OCI-LY3 (cell line): ENCODE measurements around the gene WWOX.

Experiments
- H2AFZ ChIP-seq: fragments of 200-600, 300-600 bp; shearing (Covaris generic); 2 replicates; pipeline ENCODE4 v1.6.0; 2014; ENCODE audit warnings: antibody characterized with exemption, low read depth, low read length
- H3K27ac ChIP-seq: fragments of 200-600, 300-600 bp; sonication (generic); 2 replicates; pipeline ENCODE4 v1.5.1; 2014; ENCODE audit warnings: mild to moderate bottlenecking, low read length, moderate library complexity, mixed read lengths
- H3K27me3 ChIP-seq: fragments of 200-600, 300-600 bp; sonication (generic); 2 replicates; pipeline ENCODE4 v1.6.1; 2014; ENCODE audit warnings: low read depth, low read length, mixed read lengths
- H3K36me3 ChIP-seq: fragments of 200-600, 300-600 bp; sonication (generic); replicated peaks from 2 replicates; pipeline ENCODE3; 2014; ENCODE audit warnings: low read depth, low read length, mixed read lengths
- H3K4me1 ChIP-seq: fragments of 300-600, 200-600 bp; sonication (generic); 2 replicates; pipeline ENCODE4 v1.6.1; 2014; ENCODE audit warnings: low read length, mixed read lengths
- H3K4me2 ChIP-seq: fragments of 200-600, 300-600 bp; sonication (generic); 2 replicates; pipeline ENCODE4 v1.6.1; 2014; ENCODE audit warnings: low read length, mixed read lengths
- H3K4me3 ChIP-seq: fragments of 300-600, 200-600 bp; sonication (generic); 2 replicates; pipeline ENCODE4 v1.5.1; 2014; ENCODE audit warnings: antibody characterized with exemption, mild to moderate bottlenecking, low read length, moderate library complexity
- H3K79me2 ChIP-seq: fragments of 300-600, 200-600 bp; shearing (Covaris generic); 2 replicates; pipeline ENCODE4 v1.6.1; 2014; ENCODE audit warnings: mild to moderate bottlenecking, low read length, mixed read lengths
- H3K9ac ChIP-seq: fragments of 300-600, 200-600 bp; shearing (Covaris generic); 2 replicates; pipeline ENCODE4 v1.6.0; 2014; ENCODE audit warnings: mild to moderate bottlenecking, low read length, moderate library complexity
- H3K9me3 ChIP-seq: fragments of 200-600, 300-600 bp; shearing (Covaris generic); 2 replicates; pipeline ENCODE4 v1.6.1; 2014; ENCODE audit warnings: low read length, mixed read lengths; ENCODE audit not compliant: insufficient read depth
- H4K20me1 ChIP-seq: fragments of 200-600, 300-600 bp; sonication (generic); 2 replicates; pipeline ENCODE4 v1.6.1; 2016; ENCODE audit warnings: low read length, mixed read lengths; ENCODE audit not compliant: insufficient read depth
- EZH2phosphoT487 ChIP-seq: fragments of 200-600 bp; shearing (Covaris generic); IDR thresholded peaks from 2 replicates; pipeline ENCODE4 v1.6.1; 2018; ENCODE audit warnings: antibody characterized with exemption, mixed run types, low read depth
- TF ChIP-seq, protein P1 (sequence below): fragments of 200-600, 300-600 bp; sonication (generic); IDR thresholded peaks from 2 replicates; pipeline ENCODE4 v1.5.1; 2014; ENCODE audit warnings: antibody characterized with exemption, low read length, low read depth

The WWOX gene

DNA sequence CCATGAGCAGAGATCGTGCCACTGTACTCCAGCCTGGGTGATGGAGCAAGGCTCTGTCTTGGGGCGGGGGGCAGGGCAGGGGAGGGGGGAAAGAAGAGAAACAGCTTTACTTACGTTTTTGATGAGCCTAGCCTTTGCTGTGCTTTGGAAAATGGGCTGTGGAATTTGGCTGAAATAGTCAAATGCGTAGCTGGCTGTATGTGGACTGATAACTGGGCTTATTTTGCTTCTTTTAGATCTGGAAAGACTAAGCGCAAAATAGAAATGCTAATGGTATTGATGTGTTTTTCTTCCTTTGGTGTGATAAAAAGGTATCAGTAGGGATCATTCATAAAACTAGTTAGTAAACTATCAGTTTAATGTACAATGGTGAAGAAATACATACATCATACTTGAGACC is 346.4 kb downstream of the WWOX start:
- TF ChIP-seq, protein P1, sequence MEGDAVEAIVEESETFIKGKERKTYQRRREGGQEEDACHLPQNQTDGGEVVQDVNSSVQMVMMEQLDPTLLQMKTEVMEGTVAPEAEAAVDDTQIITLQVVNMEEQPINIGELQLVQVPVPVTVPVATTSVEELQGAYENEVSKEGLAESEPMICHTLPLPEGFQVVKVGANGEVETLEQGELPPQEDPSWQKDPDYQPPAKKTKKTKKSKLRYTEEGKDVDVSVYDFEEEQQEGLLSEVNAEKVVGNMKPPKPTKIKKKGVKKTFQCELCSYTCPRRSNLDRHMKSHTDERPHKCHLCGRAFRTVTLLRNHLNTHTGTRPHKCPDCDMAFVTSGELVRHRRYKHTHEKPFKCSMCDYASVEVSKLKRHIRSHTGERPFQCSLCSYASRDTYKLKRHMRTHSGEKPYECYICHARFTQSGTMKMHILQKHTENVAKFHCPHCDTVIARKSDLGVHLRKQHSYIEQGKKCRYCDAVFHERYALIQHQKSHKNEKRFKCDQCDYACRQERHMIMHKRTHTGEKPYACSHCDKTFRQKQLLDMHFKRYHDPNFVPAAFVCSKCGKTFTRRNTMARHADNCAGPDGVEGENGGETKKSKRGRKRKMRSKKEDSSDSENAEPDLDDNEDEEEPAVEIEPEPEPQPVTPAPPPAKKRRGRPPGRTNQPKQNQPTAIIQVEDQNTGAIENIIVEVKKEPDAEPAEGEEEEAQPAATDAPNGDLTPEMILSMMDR: no peak
- no peak for TF ChIP-seq EZH2phosphoT487
- no peak overlapping the region for H3K4me3 ChIP-seq
- H3K9ac ChIP-seq: no peak overlapping the region
- no peak overlapping the region for H3K27ac ChIP-seq
- H3K27me3 ChIP-seq: 0 out of 2 replicates have a peak, but pooled peaks cover 3% of the 10 kb centered on the region
- H3K36me3 ChIP-seq: no peaks in the 10 kb centered on the region
- H3K4me1 ChIP-seq: no peaks in the 10 kb centered on the region
- H4K20me1 ChIP-seq: no peaks in the 10 kb centered on the region
- no peaks in the 10 kb centered on the region for H3K79me2 ChIP-seq
- no peak overlapping the region for H2AFZ ChIP-seq
- no peaks in the 10 kb centered on the region for H3K9me3 ChIP-seq
- no peak overlapping the region for H3K4me2 ChIP-seq

DNA sequence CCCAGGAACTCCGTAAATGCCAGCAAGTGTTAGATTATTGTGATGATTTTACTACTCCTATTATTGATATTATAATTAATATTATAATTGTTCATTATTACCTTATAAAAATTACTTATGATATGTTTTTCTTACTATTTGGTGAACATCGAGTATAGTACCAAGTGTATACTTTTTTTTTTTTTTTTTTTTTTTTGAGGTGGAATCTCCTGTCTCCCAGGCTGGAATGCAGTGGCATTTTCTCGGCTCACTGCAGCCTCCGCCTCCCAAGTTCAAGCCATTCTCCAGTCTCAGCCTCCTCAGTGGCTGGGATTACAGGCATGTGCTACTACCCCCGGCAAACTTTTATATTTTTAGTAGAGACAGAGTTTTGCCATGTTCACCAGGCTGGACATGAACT is 347.0 kb downstream of the WWOX start:
- Histone ChIP-seq H3K79me2 (no peaks in the 10 kb centered on the region), H2AFZ (no peak overlapping the region)

DNA sequence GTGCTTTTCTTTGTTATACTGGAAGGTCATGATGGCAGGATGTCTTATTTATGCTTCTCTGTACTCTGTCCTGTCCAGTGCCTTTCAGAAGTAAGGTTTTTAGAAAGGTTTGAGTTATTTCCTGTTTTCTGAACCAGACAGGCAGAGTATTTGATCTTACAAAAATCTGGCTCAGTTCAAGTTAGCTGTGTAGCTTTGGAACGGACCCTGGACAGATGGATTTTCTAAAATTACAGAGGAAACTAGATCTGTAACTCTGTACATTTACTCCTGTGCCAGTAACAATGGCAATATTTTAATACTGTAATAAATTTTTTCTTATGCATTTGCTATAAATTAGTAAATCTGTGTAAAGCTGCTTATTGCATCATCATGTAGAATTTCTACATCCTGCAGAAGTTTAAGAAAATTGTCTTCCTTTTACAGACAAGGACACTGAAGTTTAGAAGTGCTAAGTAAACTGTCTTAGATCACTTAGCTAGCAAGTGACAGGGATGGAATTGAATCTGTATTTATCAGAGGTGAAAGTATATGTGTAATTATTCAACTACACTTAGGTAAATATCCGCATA is 347.6 kb downstream of the WWOX start:
- Histone ChIP-seq H3K9ac (no peak overlapping the region), H3K9me3 (no peaks in the 10 kb centered on the region), H3K4me3 (no peak overlapping the region), H3K4me2 (no peak overlapping the region), H3K27me3 (0 out of 2 replicates have a peak, but pooled peaks cover 3% of the 10 kb centered on the region), H3K27ac (no peak overlapping the region), H3K79me2 (no peaks in the 10 kb centered on the region), H2AFZ (no peak overlapping the region), H3K36me3 (no peaks in the 10 kb centered on the region), H4K20me1 (no peaks in the 10 kb centered on the region), H3K4me1 (no peaks in the 10 kb centered on the region)
- TF ChIP-seq, protein P1: no peak
- TF ChIP-seq EZH2phosphoT487: no peak

More for the DNA sequence above, 347.0 kb downstream of the WWOX start:
- Histone ChIP-seq H3K4me1 (no peaks in the 10 kb centered on the region), H3K4me3 (no peak overlapping the region), H3K4me2 (no peak overlapping the region), H4K20me1 (no peaks in the 10 kb centered on the region), H3K27me3 (0 out of 2 replicates have a peak, but pooled peaks cover 3% of the 10 kb centered on the region), H3K36me3 (no peaks in the 10 kb centered on the region), H3K9me3 (no peaks in the 10 kb centered on the region), H3K27ac (no peak overlapping the region), H3K9ac (no peak overlapping the region)
- no peak for TF ChIP-seq EZH2phosphoT487
- TF ChIP-seq, protein P1: no peak

DNA sequence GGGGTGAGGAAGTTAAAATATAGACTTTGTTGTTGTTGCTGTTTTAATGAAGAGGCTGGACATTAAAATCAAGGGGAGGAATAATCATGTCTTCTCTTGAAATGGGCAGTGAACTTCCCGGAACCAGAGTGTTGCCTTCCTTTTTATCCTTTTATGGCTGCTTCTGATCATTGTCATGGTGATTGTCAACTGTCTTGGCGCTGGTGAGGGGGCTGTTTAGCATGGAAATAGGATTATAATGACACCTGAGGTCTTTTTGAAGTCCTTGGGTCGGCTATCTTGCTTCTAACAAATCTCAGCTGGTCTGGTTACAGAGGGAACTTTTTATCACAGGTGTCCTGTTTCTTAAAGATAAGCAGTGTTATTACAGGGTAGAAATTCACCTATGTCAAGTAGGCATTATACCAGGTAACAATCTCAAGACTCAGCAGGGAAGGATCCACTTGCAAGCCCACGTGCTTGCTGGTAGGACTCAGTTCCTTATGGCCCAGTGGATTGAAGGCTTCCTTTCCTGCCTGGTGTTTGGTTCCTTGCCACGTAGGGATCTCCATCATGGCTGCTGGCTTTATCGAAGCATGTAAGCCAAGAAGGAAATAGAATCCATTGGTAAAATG is 349.3 kb downstream of the WWOX start:
- no peaks in the 10 kb centered on the region for H3K9me3 ChIP-seq
- H3K27me3 ChIP-seq: 0 out of 2 replicates have a peak, but pooled peaks cover 3% of the 10 kb centered on the region
- TF ChIP-seq EZH2phosphoT487: no peak
- TF ChIP-seq, protein P1: no peak
- H3K27ac ChIP-seq: no peak overlapping the region
- no peak overlapping the region for H3K4me2 ChIP-seq
- no peaks in the 10 kb centered on the region for H4K20me1 ChIP-seq
- no peak overlapping the region for H2AFZ ChIP-seq
- no peak overlapping the region for H3K9ac ChIP-seq
- H3K36me3 ChIP-seq: no peaks in the 10 kb centered on the region
- no peaks in the 10 kb centered on the region for H3K4me1 ChIP-seq
- no peaks in the 10 kb centered on the region for H3K79me2 ChIP-seq
- no peak overlapping the region for H3K4me3 ChIP-seq
